Common myeloid progenitor, CD34-positive (primary cell): ENCODE data around the gene SMC1B.

Source experiments
- CTCF ChIA-PET: fragments of 350-600 bp; sonication (Branson Sonifier 250); formaldehyde crosslinking; loops from one replicate; lab custom pipeline; 2021; ENCODE audit warnings: antibody characterized with exemption; lab: Charles Lee
- POLR2A ChIA-PET: fragments of 350-600 bp; sonication (Branson Sonifier 250); formaldehyde crosslinking; loops from one replicate; lab custom pipeline; 2021; ENCODE audit warnings: antibody characterized with exemption; lab: Charles Lee
- DNase-seq, 3 donors: peaks; one replicate each; pipeline versions ENCODE4 v3.0.0 to v3.0.0-alpha.2; 2013
- H3K27ac ChIP-seq, 2 experiments: 1 replicate in 1 of 2; 2 replicates in 1 of 2; pipeline ENCODE4 v1.7.0; 2013; ENCODE audit warnings: inconsistent platforms in 2 of 2, low read length in 2 of 2, mild to moderate bottlenecking in 2 of 2, low read depth in 1 of 2, moderate library complexity in 1 of 2; ENCODE audit not compliant: severe bottlenecking in 2 of 2, insufficient read depth in 1 of 2, poor library complexity in 1 of 2
- H3K27me3 ChIP-seq, 5 experiments: replicated peaks in 2 of 5; 1 replicate in 3 of 5; 2 replicates in 2 of 5; pipeline versions ENCODE4 v1.6.1 to v1.7.0; 2013; ENCODE audit warnings: low read length in 4 of 5, mild to moderate bottlenecking in 2 of 5, moderate library complexity in 2 of 5, inconsistent platforms in 1 of 5; ENCODE audit not compliant: insufficient read depth in 5 of 5, control insufficient read depth in 4 of 5
- H3K36me3 ChIP-seq, 4 experiments: 1 replicate in 2 of 4; 2 replicates in 2 of 4; pipeline versions ENCODE4 v1.6.1 to v1.7.0; 2013; ENCODE audit warnings: low read length in 3 of 4, control low read depth in 1 of 4, mild to moderate bottlenecking in 1 of 4; ENCODE audit not compliant: control insufficient read depth in 4 of 4, insufficient read depth in 4 of 4
- H3K4me1 ChIP-seq, 4 experiments: 1 replicate in 3 of 4; 2 replicates in 1 of 4; pipeline versions ENCODE4 v1.6.1 to v1.7.1; 2013; ENCODE audit warnings: low read length in 3 of 4, mild to moderate bottlenecking in 3 of 4, control low read depth in 1 of 4, inconsistent platforms in 1 of 4, moderate library complexity in 1 of 4; ENCODE audit not compliant: control insufficient read depth in 4 of 4, insufficient read depth in 4 of 4; ENCODE audit errors: control extremely low read depth in 1 of 4
- H3K4me3 ChIP-seq, 7 experiments: 1 replicate in 4 of 7; 2 replicates in 3 of 7; pipeline versions ENCODE4 v1.5.1 to v1.7.0; 2013; ENCODE audit warnings: mild to moderate bottlenecking in 7 of 7, low read length in 6 of 7, moderate library complexity in 6 of 7, inconsistent platforms in 2 of 7, low read depth in 2 of 7, control low read depth in 1 of 7; ENCODE audit not compliant: insufficient read depth in 4 of 7, control insufficient read depth in 1 of 7; ENCODE audit errors: extremely low read depth in 1 of 7
- H3K9me3 ChIP-seq, 5 experiments: 1 replicate in 4 of 5; 2 replicates in 1 of 5; pipeline versions ENCODE4 v1.6.1 to v1.7.1; 2013; ENCODE audit warnings: low read length in 4 of 5, mild to moderate bottlenecking in 2 of 5, inconsistent platforms in 1 of 5, low read depth in 1 of 5, moderate library complexity in 1 of 5; ENCODE audit not compliant: control insufficient read depth in 4 of 5, insufficient read depth in 2 of 5; ENCODE audit errors: control extremely low read depth in 1 of 5
- WGBS: methylation state at CpG from one replicate; pipeline ENCODE4 v1.1.5; 2013; ENCODE audit not compliant: insufficient coverage; 5-methylcytosine and 5-hydroxymethylcytosine counted together

SMC1B gene

GRCh38 chr22:45434981-45435380 lies 21.6 kb upstream of the SMC1B start:
- POLR2A ChIA-PET, result no interaction called here
- DNase-seq, result no peak
- 58% methylated on average over 2 of the region's 6 CpGs for WGBS
- H3K36me3 ChIP-seq, result no peaks in the 10 kb centered on the region
- H3K4me1 ChIP-seq, result peaks cover 0 to 11% (median 8%) of the 10 kb centered on the region in 4 experiments
- no peaks in the 10 kb centered on the region for H3K9me3 ChIP-seq
- H3K4me3 ChIP-seq, result no peak overlapping the region
- no peak overlapping the region for H3K27ac ChIP-seq
- CTCF ChIA-PET, result interaction anchor here (0.8 to 2.3 kb wide), 4 partner anchors 93 to 338 kb away, joined by 3 to 9 read pairs (median 4); no protein-coding TSS in a partner anchor
- no peaks in the 10 kb centered on the region for H3K27me3 ChIP-seq

GRCh38 chr22:45430871-45431270 lies 17.5 kb upstream of the SMC1B start:
- no peak for DNase-seq
- 93% methylated on average over 17 of the region's 19 CpGs for WGBS
- H3K9me3 ChIP-seq, result peaks cover 0 to 4% (median 2%) of the 10 kb centered on the region in 5 experiments
- H3K27me3 ChIP-seq, result no peaks in the 10 kb centered on the region
- POLR2A ChIA-PET, result no interaction called here
- H3K4me3 ChIP-seq, result no peak overlapping the region
- peaks cover 0 to 6% (median 0%) of the 10 kb centered on the region in 4 experiments for H3K36me3 ChIP-seq
- H3K4me1 ChIP-seq, result peaks cover 0 to 11% (median 8%) of the 10 kb centered on the region in 4 experiments
- no peak overlapping the region for H3K27ac ChIP-seq
- CTCF ChIA-PET, result no interaction called here

- POLR2A ChIA-PET, result no interaction called here
Observed at GRCh38 chr22:45429981-45430775, 16.8 kb upstream of the SMC1B start.

GRCh38 chr22:45429424-45429823 lies 16.0 kb upstream of the SMC1B start:
- H3K4me3 ChIP-seq, result no peak overlapping the region
- WGBS, result 94% methylated on average over 9 of the region's 10 CpGs
- peaks cover 0 to 4% (median 2%) of the 10 kb centered on the region in 5 experiments for H3K9me3 ChIP-seq
- H3K27ac ChIP-seq, result no peak overlapping the region
- peaks cover 0 to 6% (median 0%) of the 10 kb centered on the region in 4 experiments for H3K36me3 ChIP-seq
- POLR2A ChIA-PET, result no interaction called here
- DNase-seq, result no peak
- CTCF ChIA-PET, result interaction anchor here (1.1 kb wide), 1 partner anchor 10 kb away, joined by 3 read pairs; no protein-coding TSS in a partner anchor
- H3K4me1 ChIP-seq, result no peaks in the 10 kb centered on the region
- H3K27me3 ChIP-seq, result no peaks in the 10 kb centered on the region

More at GRCh38 chr22:45429981-45430775, 16.8 kb upstream of the SMC1B start:
- Histone ChIP-seq H3K36me3 (peaks cover 0 to 6% (median 0%) of the 10 kb centered on the region in 4 experiments), H3K4me1 (peaks cover 0 to 4% (median under 1%) of the 10 kb centered on the region in 4 experiments), H3K27ac (no peak overlapping the region), H3K9me3 (peaks cover 0 to 4% (median 2%) of the 10 kb centered on the region in 5 experiments), H3K4me3 (no peak overlapping the region), H3K27me3 (no peaks in the 10 kb centered on the region)
- WGBS, result 94% methylated on average over 17 of the region's 18 CpGs
- CTCF ChIA-PET, result interaction anchor here (1.1 kb wide), 1 partner anchor 11 kb away, joined by 3 read pairs; no protein-coding TSS in a partner anchor
- no peak for DNase-seq

- H3K27ac ChIP-seq, result no peak overlapping the region
- ChIA-PET POLR2A (no interaction called here), CTCF (interaction anchor here (1.1 kb wide), 1 partner anchor 9 kb away, joined by 3 read pairs; no protein-coding TSS in a partner anchor)
- H3K4me3 ChIP-seq, result no peak overlapping the region
- DNase-seq, result no peak
- H3K27me3 ChIP-seq, result no peaks in the 10 kb centered on the region
- H3K4me1 ChIP-seq, result no peaks in the 10 kb centered on the region
- peaks cover 0 to 4% (median 2%) of the 10 kb centered on the region in 5 experiments for H3K9me3 ChIP-seq
- H3K36me3 ChIP-seq, result peaks cover 0 to 6% (median 0%) of the 10 kb centered on the region in 4 experiments
- WGBS, result 97% methylated on average over 17 of the region's 19 CpGs
Observed at GRCh38 chr22:45428391-45429385, 15.3 kb upstream of the SMC1B start.

- 100% methylated on average over 1 of the region's 2 CpGs for WGBS
- CTCF ChIA-PET, result interaction anchor here (1.0 kb wide), 1 partner anchor 10 kb away, joined by 3 read pairs; no protein-coding TSS in a partner anchor
- H3K27me3 ChIP-seq, result no peaks in the 10 kb centered on the region
- no peaks in the 10 kb centered on the region for H3K4me1 ChIP-seq
- H3K27ac ChIP-seq, result no peak overlapping the region
- peaks cover 0 to 9% (median 1%) of the 10 kb centered on the region in 4 experiments for H3K36me3 ChIP-seq
- peaks cover 0 to 4% (median 2%) of the 10 kb centered on the region in 5 experiments for H3K9me3 ChIP-seq
- DNase-seq, result no peak
- POLR2A ChIA-PET, result no interaction called here
- no peak overlapping the region for H3K4me3 ChIP-seq
Observed at GRCh38 chr22:45427114-45427513, 13.7 kb upstream of the SMC1B start.
